ENCODE results near the gene MIS18A.

The MIS18A gene

DNA sequence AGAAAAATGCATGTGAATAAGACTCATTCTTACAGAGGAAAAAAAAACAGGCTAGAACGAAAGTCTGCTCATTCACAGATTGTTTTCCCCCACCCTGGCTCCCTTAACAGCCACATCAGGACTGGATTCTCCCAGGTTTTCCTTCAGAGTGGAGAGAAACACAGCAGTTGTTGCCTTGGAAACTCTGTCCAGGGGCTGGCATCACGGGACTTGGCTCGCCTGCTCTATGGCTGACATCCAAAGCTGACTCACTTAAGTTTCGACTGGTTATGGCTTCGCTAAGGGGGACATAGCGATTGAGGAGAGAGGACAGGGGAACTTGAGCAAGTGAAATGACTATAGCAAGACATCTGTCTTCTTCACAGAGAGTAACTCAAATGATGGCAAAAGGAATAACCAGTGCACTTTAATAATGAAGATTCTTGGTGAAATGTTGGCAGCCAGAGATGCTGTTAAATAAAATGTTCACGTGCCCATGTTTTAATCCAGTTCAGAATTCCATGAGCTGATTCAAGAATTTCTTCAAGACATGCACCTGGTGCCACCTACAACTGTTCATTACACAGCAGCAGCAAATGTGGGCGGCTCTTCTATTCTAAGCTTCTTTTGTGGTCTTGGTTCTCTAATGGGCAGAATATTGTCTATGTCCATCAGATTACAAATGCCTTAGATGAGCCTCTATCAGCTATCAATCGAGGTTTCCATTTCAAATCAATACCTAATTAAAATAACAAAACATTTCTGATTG, 21.8 kb downstream of the MIS18A start:
- DNase-seq (ENCODE audit: low read depth in 4 of 4, low spot score in 1 of 4), result no peak

- no peak for DNase-seq (ENCODE audit: low read depth in 4 of 4, low spot score in 1 of 4)
Measured at GRCh38 chr21:32256251-32256650, 22.6 kb downstream of the MIS18A start.

DNA sequence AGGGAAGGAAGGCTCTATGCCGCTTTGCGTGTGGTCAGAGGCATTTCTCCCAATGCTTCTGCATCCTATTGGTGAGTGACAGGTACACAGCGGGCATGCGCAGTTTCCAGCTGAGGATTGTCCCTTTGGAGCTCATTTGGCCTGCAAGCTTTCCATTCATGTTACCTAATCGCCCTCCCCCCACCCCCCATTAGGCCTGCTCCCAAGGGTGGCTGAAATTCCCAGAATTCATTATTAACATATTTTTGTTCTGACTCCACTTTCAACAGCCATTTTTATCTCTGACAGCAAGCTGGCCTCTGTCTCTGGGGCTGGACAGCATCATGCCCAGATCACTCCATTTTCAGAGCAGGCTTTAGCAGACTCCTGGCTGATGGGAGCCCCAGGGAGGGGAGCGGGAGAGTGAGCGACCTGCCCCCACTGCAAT, 25.6 kb downstream of the MIS18A start:
- DNase-seq (ENCODE audit: low read depth in 4 of 4, low spot score in 1 of 4), result no peak

GRCh38 chr21:32252136-32252535, 26.7 kb downstream of the MIS18A start:
- DNase-seq (ENCODE audit: low read depth in 4 of 4, low spot score in 1 of 4), result no peak

- DNase-seq (ENCODE audit: low read depth in 4 of 4, low spot score in 1 of 4), result no peak
Measured at GRCh38 chr21:32249511-32250280, 29.2 kb downstream of the MIS18A start.

DNA sequence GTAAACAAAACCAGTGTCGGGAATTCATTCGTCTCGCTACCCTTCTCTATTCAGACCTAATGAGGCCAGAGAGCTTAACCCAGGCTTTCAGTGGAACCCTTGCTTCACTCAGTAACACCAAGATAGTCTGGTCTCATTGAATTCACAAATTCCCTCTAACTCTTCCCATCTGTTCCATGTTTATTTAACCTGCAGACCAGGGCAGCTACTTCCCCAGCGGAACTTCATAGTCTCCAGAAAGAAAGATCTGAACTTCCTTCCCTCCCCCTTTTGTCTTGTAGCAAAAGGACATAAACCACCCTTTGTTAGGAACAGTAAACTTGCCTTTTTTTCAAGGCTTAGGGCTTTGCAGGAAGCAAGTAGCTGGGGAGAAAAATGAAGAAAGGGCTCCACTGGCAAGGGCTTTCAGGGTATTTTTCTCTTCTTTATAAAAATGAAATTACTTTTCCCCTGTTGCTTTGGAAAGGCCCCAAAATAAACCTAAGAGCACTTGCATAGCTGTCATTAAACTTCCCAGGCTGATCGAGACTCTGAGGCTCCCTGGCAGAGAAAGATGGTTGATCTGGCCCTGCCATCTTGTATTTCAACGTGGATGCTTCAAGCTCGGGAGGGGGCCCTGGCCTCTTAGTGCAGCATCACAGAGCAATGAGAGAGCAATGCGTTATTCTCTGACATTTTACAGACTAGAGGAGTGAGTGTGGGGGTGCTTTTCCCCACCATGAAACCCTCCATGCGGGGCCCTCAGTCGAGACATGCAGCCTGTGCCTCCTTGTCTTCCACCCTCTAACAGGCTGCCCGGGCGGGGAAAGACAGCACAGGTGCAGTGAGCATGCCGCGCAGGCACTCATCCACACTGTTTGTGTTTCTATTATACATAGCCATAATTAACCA, 30.0 kb downstream of the MIS18A start:
- DNase-seq (ENCODE audit: low read depth in 4 of 4, low spot score in 1 of 4), result no peak

DNA sequence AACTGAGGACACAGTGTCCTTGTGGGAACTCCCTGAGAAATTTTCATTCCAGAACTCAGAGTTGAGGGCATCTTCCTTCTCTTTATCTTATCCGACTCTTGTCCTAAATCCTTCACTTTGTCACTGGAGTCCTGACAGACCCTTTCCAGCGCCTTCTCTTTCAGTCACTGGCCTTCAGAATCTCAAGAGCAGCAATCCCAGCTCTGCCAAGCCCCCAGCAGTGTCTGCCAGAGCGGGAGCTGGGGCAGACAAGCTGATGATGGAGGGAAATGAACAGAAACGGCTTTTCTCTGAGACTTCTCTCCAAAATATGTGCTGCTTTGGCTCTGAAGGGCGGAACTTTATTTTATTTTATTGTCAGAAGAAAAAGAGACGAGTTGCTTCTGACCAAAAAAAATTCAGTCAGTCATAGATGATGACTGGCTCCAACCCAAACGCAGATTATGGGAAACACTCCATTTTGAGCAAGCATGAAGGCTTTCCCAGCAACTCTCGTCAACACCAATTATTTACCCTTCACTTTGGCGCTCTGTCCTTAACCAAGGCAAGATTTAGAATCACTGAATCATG, 32.2 kb downstream of the MIS18A start:
- no peak for DNase-seq (ENCODE audit: low read depth in 4 of 4, low spot score in 1 of 4)

- no peak for DNase-seq (ENCODE audit: low read depth in 4 of 4, low spot score in 1 of 4)
Measured at GRCh38 chr21:32245971-32246370, 32.9 kb downstream of the MIS18A start.

DNA sequence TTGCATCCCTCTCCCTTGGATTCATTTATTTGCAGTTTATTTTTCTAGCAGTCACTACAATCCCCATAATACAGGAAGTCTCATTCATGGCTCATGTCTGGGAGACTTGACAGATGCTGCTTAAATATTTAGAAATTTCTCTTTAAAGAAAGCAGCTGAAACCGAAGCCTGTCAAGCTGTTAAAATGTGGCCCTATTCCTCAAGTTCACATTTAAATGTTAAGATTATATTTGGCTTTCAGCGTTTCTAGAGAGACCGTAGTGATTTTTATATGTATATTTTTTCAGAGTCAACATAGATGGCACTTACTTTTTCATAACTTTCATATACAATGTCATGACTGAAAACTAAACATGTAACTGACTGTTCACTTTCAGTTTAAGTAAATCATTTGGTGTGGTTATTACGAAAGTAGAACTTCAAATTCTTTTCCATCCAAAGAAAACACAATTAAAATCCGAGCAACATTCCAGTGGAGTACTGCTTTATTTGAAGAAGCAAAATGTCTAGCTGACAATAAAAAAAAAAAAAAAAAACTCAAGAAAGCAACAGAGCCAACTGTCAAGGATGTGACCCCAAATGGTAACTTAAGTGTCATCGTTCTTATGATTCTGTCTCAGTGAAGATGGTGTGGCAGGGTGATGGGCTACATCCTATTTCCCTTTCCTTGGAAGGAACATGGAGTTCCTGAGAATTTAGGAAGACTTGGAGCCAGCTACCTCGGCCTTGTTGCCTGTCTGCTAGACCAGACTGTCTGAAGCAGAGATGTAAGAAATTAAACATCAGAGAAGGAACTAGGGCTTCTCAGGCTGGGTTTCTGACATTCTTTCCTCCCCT, 37.8 kb downstream of the MIS18A start:
- DNase-seq (ENCODE audit: low read depth in 4 of 4, low spot score in 1 of 4), result no peak

- no peak for DNase-seq (ENCODE audit: low read depth in 4 of 4, low spot score in 1 of 4)
Measured at GRCh38 chr21:32239551-32239950, 39.3 kb downstream of the MIS18A start.

- no peak for DNase-seq (ENCODE audit: low read depth in 4 of 4, low spot score in 1 of 4)
Measured at GRCh38 chr21:32238063-32238462, 40.8 kb downstream of the MIS18A start.

GRCh38 chr21:32237021-32237420, 41.8 kb downstream of the MIS18A start:
- DNase-seq (ENCODE audit: low read depth in 4 of 4, low spot score in 1 of 4), result no peak

DNA sequence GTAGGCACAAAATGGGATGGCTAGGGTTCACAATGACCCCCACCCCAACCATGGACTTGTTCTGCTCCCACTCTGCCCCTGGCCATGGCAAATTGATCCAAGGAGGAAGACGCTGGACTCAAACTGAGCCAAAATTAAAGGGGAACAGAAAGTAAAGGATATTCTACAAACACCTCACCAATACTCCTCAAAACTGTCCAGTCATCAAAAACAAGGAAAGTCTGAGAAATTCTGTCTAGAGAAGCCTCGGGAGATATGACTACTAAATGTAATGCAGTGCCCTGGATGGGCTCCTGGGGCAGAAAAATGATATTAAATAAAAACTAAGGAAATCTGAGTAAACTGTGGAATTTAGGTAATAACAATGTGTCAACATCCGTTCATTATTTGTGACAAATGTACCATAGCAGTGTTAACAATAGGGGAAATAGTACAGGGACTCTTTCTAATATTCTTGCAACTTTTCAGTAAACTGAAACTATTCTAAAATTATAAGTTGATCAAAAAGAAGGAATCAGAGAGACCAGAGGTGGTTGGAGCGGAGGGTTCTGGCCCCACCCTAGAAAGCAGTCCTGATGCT, 45.0 kb downstream of the MIS18A start:
- DNase-seq (ENCODE audit: low read depth in 4 of 4, low spot score in 1 of 4), result no peak

DNA sequence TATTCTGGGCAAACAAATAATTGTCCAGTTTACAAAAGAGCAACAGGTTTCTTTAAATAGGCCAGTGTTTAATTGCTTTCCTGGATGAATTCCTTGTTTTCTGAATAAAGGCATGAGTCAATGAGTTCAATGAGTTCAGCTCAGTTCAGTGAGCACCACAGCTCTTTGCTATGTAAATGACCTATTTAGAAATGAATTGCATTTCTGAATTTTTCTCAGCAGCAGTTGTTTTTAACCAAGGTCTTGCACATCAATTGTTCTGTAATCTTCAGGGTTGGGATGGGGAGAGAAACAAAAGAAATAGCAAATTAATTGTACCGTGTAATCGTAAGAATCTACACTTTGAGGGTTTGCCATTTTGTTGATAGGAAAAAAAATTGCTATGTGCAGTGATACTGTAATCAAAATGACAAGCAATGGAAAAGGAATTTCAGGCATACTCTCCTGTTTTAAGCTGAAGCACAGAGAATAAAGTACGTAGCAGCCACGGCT, 45.7 kb downstream of the MIS18A start:
- DNase-seq (ENCODE audit: low read depth in 4 of 4, low spot score in 1 of 4), result no peak

GRCh38 chr21:32226444-32226843, 52.4 kb downstream of the MIS18A start:
- DNase-seq (ENCODE audit: low read depth in 4 of 4, low spot score in 1 of 4), result no peak

Measured in stimulated activated CD4-positive, alpha-beta T cell treated with anti-CD3 and anti-CD28 coated beads, Interleukin-1b, Interleukin-23, amount 100 ng/mL, for 24 hours (primary cell).